Glutamatergic neuron (in vitro differentiated cells): ENCODE results near the gene IGFBP3. TPM values are rescaled to one million over a fixed set of nuclear protein-coding genes. Genes with fewer than 3 reads are reported as not detected.

Experiments
- DNase-seq: peaks from one replicate; pipeline ENCODE4 v3.0.0; 2022
- H3K27ac Mint-ChIP-seq: one replicate; pipeline ENCODE4 v1.8.0; 2020; ENCODE audit warnings: mild to moderate bottlenecking, mixed read lengths, inconsistent platforms; ENCODE audit not compliant: unreplicated experiment
- H3K27me3 Mint-ChIP-seq: one replicate; pipeline ENCODE4 v1.8.0; 2020; ENCODE audit warnings: mild to moderate bottlenecking, moderate library complexity, mixed read lengths, inconsistent platforms; ENCODE audit not compliant: unreplicated experiment
- H3K36me3 Mint-ChIP-seq: one replicate; pipeline ENCODE4 v1.8.0; 2020; ENCODE audit warnings: mild to moderate bottlenecking, mixed read lengths, inconsistent platforms; ENCODE audit not compliant: unreplicated experiment
- H3K4me1 Mint-ChIP-seq: one replicate; pipeline ENCODE4 v1.8.0; 2020; ENCODE audit warnings: mild to moderate bottlenecking, low read depth, mixed read lengths, inconsistent platforms; ENCODE audit not compliant: unreplicated experiment
- H3K4me3 Mint-ChIP-seq: one replicate; pipeline ENCODE4 v1.8.0; 2020; ENCODE audit warnings: mild to moderate bottlenecking, mixed read lengths, inconsistent platforms; ENCODE audit not compliant: unreplicated experiment
- H3K9me3 Mint-ChIP-seq: one replicate; pipeline ENCODE4 v1.8.0; 2020; ENCODE audit warnings: mild to moderate bottlenecking, moderate library complexity, mixed read lengths, inconsistent platforms; ENCODE audit not compliant: unreplicated experiment
- CTCF ChIP-seq: fragments of 200-600 bp; sonication (generic); IDR thresholded peaks from one replicate; pipeline ENCODE4 v1.5.0; 2021; ENCODE audit not compliant: partially characterized antibody, unreplicated experiment
- total RNA-seq: library from RNA; stranded (reverse); fragmentation: NEBNext Ultra II Directional; extraction: Animal tissue kit (Norgen Biotek cat#: 25700); gene quantifications from one replicate; pipeline ENCODE4 v1.2.1, GENCODE V29; 2021; ENCODE audit not compliant: unreplicated experiment

IGFBP3 gene
- total RNA-seq, 1 donor from 2014 or later = 0.17 TPM

GRCh38 chr7:45884136-45884535 lies 36.9 kb downstream of the IGFBP3 start:
- Mint-ChIP-seq H3K4me1 (peaks cover 6% of the 10 kb centered on the region), H3K9me3 (peaks cover 8% of the 10 kb centered on the region), H3K27ac (no peak overlapping the region), H3K4me3 (no peak overlapping the region), H3K27me3 (peaks cover 6% of the 10 kb centered on the region), H3K36me3 (peaks cover 7% of the 10 kb centered on the region)
- no peak for TF ChIP-seq CTCF
- no peak for DNase-seq

- peaks cover 1% of the 10 kb centered on the region for H3K27me3 Mint-ChIP-seq
- no peaks in the 10 kb centered on the region for H3K4me1 Mint-ChIP-seq
- DNase-seq = no peak
- H3K4me3 Mint-ChIP-seq = no peak overlapping the region
- H3K9me3 Mint-ChIP-seq = no peaks in the 10 kb centered on the region
- no peak overlapping the region for H3K27ac Mint-ChIP-seq
- TF ChIP-seq CTCF = no peak
- H3K36me3 Mint-ChIP-seq = peaks cover 17% of the 10 kb centered on the region
These were observed 38.6 kb downstream of the IGFBP3 start for GRCh38 chr7:45882465-45882810.

GRCh38 chr7:45881759-45882464 lies 39.2 kb downstream of the IGFBP3 start:
- no peak overlapping the region for H3K27ac Mint-ChIP-seq
- TF ChIP-seq CTCF = no peak
- H3K4me3 Mint-ChIP-seq = no peak overlapping the region
- no peak for DNase-seq
- H3K27me3 Mint-ChIP-seq = peaks cover 1% of the 10 kb centered on the region
- no peaks in the 10 kb centered on the region for H3K4me1 Mint-ChIP-seq
- no peaks in the 10 kb centered on the region for H3K9me3 Mint-ChIP-seq
- H3K36me3 Mint-ChIP-seq = peaks cover 20% of the 10 kb centered on the region

GRCh38 chr7:45881280-45881758 lies 39.8 kb downstream of the IGFBP3 start:
- TF ChIP-seq CTCF = no peak
- DNase-seq = no peak
- no peaks in the 10 kb centered on the region for H3K4me1 Mint-ChIP-seq
- no peak overlapping the region for H3K4me3 Mint-ChIP-seq
- no peaks in the 10 kb centered on the region for H3K9me3 Mint-ChIP-seq
- peaks cover 1% of the 10 kb centered on the region for H3K27me3 Mint-ChIP-seq
- H3K36me3 Mint-ChIP-seq = peaks cover 18% of the 10 kb centered on the region
- H3K27ac Mint-ChIP-seq = no peak overlapping the region

GRCh38 chr7:45880433-45880860 lies 40.6 kb downstream of the IGFBP3 start:
- Mint-ChIP-seq H3K27ac (no peak overlapping the region), H3K4me3 (no peak overlapping the region), H3K9me3 (peaks cover 2% of the 10 kb centered on the region), H3K36me3 (peaks cover 18% of the 10 kb centered on the region), H3K4me1 (no peaks in the 10 kb centered on the region), H3K27me3 (peaks cover 1% of the 10 kb centered on the region)
- TF ChIP-seq CTCF = no peak
- DNase-seq = no peak
